ENCODE data around the gene APOM. TPM values are rescaled to one million over a fixed set of nuclear protein-coding genes. Genes with fewer than 3 reads are reported as not detected.

The APOM gene
- total RNA-seq, 1 donor from 2014 or later, result not detected

- DNase-seq (ENCODE audit: low spot score in 2 of 2), result no peak
- no peak for TF ChIP-seq CTCF (IDR thresholded peaks at IDR 0.05)
- H3K4me3 ChIP-seq, result no peak overlapping the region
- peaks cover 95 to 96% of the 10 kb centered on the region in 2 donors for H3K36me3 ChIP-seq
- no peaks in the 10 kb centered on the region for H3K27me3 ChIP-seq
- H3K9me3 ChIP-seq, result no peaks in the 10 kb centered on the region
- intact Hi-C loops (cut with DNase I), result no loop called here
- no peaks in the 10 kb centered on the region for H3K4me1 ChIP-seq
- H3K27ac ChIP-seq, result no peak overlapping the region
These were observed 11.8 kb upstream of the APOM start for GRCh38 chr6:31643818-31644454.

- Histone ChIP-seq H3K36me3 (peaks cover 90 to 91% of the 10 kb centered on the region in 2 donors), H3K4me1 (peaks cover 0 to 2% of the 10 kb centered on the region in 2 donors), H3K4me3 (no peak overlapping the region), H3K9me3 (no peaks in the 10 kb centered on the region), H3K27me3 (no peaks in the 10 kb centered on the region), H3K27ac (no peak overlapping the region)
- no peak for DNase-seq (ENCODE audit: low spot score in 2 of 2)
- no peak for TF ChIP-seq CTCF (IDR thresholded peaks at IDR 0.05)
- intact Hi-C loops (cut with DNase I), result no loop called here
These were observed 10.4 kb upstream of the APOM start for GRCh38 chr6:31645325-31645724.

GRCh38 chr6:31651602-31652191, 4.0 kb upstream of the APOM start:
- H3K36me3 ChIP-seq, result peaks cover 29 to 34% of the 10 kb centered on the region in 2 donors
- no peaks in the 10 kb centered on the region for H3K27me3 ChIP-seq
- TF ChIP-seq CTCF (IDR thresholded peaks at IDR 0.05), result no peak
- H3K4me1 ChIP-seq, result peaks cover 4 to 13% of the 10 kb centered on the region in 2 donors
- no peak for DNase-seq (ENCODE audit: low spot score in 2 of 2)
- H3K9me3 ChIP-seq, result no peaks in the 10 kb centered on the region
- peak overlapping the region; percentile 93 to 98 for H3K27ac ChIP-seq
- intact Hi-C loops (cut with DNase I), result loop anchor here (1.0 to 2.0 kb wide), 3 partner anchors 14 to 105 kb away; partner anchors contain the start of genes ATP6V1G2, NFKBIL1 and PRRC2A
- peak overlapping the region; percentile 70 to 86 for H3K4me3 ChIP-seq

- no peaks in the 10 kb centered on the region for H3K9me3 ChIP-seq
- H3K4me3 ChIP-seq, result peak overlapping the region; percentile 70 to 86
- H3K27ac ChIP-seq, result peak overlapping the region; percentile 93 to 98
- DNase-seq (ENCODE audit: low spot score in 2 of 2), result peak; percentile 56 to 96
- H3K27me3 ChIP-seq, result no peaks in the 10 kb centered on the region
- peaks cover 16 to 34% of the 10 kb centered on the region in 2 donors for H3K36me3 ChIP-seq
- peak in 1 of 3 experiments; percentile 26 for TF ChIP-seq CTCF (IDR thresholded peaks at IDR 0.05)
- intact Hi-C loops (cut with DNase I), result loop anchor here (1.0 to 2.0 kb wide), 3 partner anchors 12 to 106 kb away; partner anchors contain the start of genes ATP6V1G2, NFKBIL1 and PRRC2A
- H3K4me1 ChIP-seq, result peaks cover 4 to 19% of the 10 kb centered on the region in 2 donors
These were observed 2.6 kb upstream of the APOM start for GRCh38 chr6:31652925-31653724.

- TF ChIP-seq CTCF (IDR thresholded peaks at IDR 0.05), result no peak
- H3K4me1 ChIP-seq, result peaks cover 11 to 35% of the 10 kb centered on the region in 2 donors
- no peaks in the 10 kb centered on the region for H3K27me3 ChIP-seq
- intact Hi-C loops (cut with DNase I), result no loop called here
- no peak overlapping the region for H3K27ac ChIP-seq
- H3K9me3 ChIP-seq, result no peaks in the 10 kb centered on the region
- H3K4me3 ChIP-seq, result no peak overlapping the region
- peaks cover 0 to 19% of the 10 kb centered on the region in 2 donors for H3K36me3 ChIP-seq
- no peak for DNase-seq (ENCODE audit: low spot score in 2 of 2)
These were observed 933 bp upstream of the APOM start for GRCh38 chr6:31654574-31655348.
